ENCODE measurements around the gene SERPINA12. TPM values are rescaled to one million over a fixed set of nuclear protein-coding genes. Genes with fewer than 3 reads are reported as not detected.

The SERPINA12 gene
- total and polyA plus RNA-seq, 2 experiments from 2014 or later = not detected

- TF ChIP-seq CTCF (conservative IDR thresholded peaks at IDR 0.05; ENCODE audit: low read depth in 2 of 2) = no peak
- no peak for TF ChIP-seq STAT1 (IDR thresholded peaks at IDR 0.05; ENCODE audit: unreplicated experiment)
- TF ChIP-seq POLR2AphosphoS5 (IDR thresholded peaks at IDR 0.05; ENCODE audit: low read depth) = no peak
- no peak for TF ChIP-seq REST (IDR thresholded peaks at IDR 0.05; ENCODE audit: unreplicated experiment)
- TF ChIP-seq ZNF331 (CRISPR knock-in tag; IDR thresholded peaks at IDR 0.05; ENCODE audit: low read depth) = no peak
- TF ChIP-seq EZH2 (IDR thresholded peaks at IDR 0.05; ENCODE audit: low read depth, unreplicated experiment) = no peak
Measured at GRCh38 chr14:94523265-94523664, 14.0 kb upstream of the SERPINA12 start (continued).

GRCh38 chr14:94522115-94522724 is 13.0 kb upstream of the SERPINA12 start:
- Histone ChIP-seq H3K4me3 (no peak overlapping the region), H3K27me3 (ENCODE audit: insufficient read depth) (no peaks in the 10 kb centered on the region), H4K20me1 (replicated peaks; ENCODE audit: insufficient read depth) (no peaks in the 10 kb centered on the region), H3K27ac (ENCODE audit: low read depth) (no peak overlapping the region), H3F3A (replicated peaks; ENCODE audit: low read depth) (no peaks in the 10 kb centered on the region), H2AFZ (no peak overlapping the region), H3K9me2 (ENCODE audit: insufficient read depth) (peaks cover 9% of the 10 kb centered on the region), H3K4me1 (ENCODE audit: insufficient read depth) (no peaks in the 10 kb centered on the region; the same call in 1 of the 2 replicates), H3K79me2 (replicated peaks; ENCODE audit: insufficient read depth) (no peaks in the 10 kb centered on the region), H3K36me3 (ENCODE audit: insufficient read depth) (no peaks in the 10 kb centered on the region), H3K4me2 (no peak overlapping the region)
- Mint-ChIP-seq H3K4me1 (peaks cover 9% of the 10 kb centered on the region), H3K4me3 (no peak overlapping the region), H3K27me3 (ENCODE audit: insufficient read depth, low read depth, poor library complexity) (peaks cover 5% of the 10 kb centered on the region), H3K36me3 (ENCODE audit: low read depth) (peaks cover 15% of the 10 kb centered on the region), H3K27ac (no peak overlapping the region), H3K9me3 (peaks cover 13% of the 10 kb centered on the region)
- ATAC-seq (no peak), DNase-seq (ENCODE audit: low spot score) (no peak)
- TF ChIP-seq ZNF462 (CRISPR knock-in tag; IDR thresholded peaks at IDR 0.05) = no peak
- TF ChIP-seq CTCF (conservative IDR thresholded peaks at IDR 0.05; ENCODE audit: low read depth in 2 of 2) = no peak
- no peak for TF ChIP-seq EZH2 (IDR thresholded peaks at IDR 0.05; ENCODE audit: low read depth, unreplicated experiment)
